ENCODE data around the gene SLC35A3.

DNA sequence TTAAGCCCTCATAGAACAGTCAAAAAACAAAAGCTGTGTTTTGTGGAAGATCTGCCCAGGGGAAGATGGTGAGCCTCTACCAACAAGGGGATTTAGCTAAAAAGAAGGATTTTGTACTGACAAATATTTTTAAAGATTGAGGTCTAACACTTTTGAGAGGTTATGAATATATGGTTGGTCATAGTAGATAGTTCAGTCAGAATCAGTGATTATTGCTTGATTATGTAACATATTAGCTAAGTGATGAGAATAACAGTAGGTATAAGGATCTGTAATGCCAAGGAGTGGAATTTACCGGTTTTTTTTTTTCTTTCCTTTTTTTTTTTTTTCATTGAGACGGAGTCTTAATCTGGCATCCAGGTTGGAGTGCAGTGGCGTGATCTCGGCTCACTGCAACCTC is 83.9 kb downstream of the SLC35A3 start:
- TF ChIP-seq, protein P1, sequence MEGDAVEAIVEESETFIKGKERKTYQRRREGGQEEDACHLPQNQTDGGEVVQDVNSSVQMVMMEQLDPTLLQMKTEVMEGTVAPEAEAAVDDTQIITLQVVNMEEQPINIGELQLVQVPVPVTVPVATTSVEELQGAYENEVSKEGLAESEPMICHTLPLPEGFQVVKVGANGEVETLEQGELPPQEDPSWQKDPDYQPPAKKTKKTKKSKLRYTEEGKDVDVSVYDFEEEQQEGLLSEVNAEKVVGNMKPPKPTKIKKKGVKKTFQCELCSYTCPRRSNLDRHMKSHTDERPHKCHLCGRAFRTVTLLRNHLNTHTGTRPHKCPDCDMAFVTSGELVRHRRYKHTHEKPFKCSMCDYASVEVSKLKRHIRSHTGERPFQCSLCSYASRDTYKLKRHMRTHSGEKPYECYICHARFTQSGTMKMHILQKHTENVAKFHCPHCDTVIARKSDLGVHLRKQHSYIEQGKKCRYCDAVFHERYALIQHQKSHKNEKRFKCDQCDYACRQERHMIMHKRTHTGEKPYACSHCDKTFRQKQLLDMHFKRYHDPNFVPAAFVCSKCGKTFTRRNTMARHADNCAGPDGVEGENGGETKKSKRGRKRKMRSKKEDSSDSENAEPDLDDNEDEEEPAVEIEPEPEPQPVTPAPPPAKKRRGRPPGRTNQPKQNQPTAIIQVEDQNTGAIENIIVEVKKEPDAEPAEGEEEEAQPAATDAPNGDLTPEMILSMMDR (IDR thresholded peaks at IDR 0.05): no peak
- TF ChIP-seq POLR2A (IDR thresholded peaks at IDR 0.05): no peak

Measured in adrenal gland (tissue), 5 donors.